Measurements from ENCODE around the gene ZDHHC5. TPM values are rescaled to one million over a fixed set of nuclear protein-coding genes. Genes with fewer than 3 reads are reported as not detected.

Gene ZDHHC5
- total RNA-seq = 22.5 TPM

GRCh38 chr11:57667736-57668433 is at the start of gene ZDHHC5:
TSS of gene ZDHHC5 (plus strand) at chr11:57668114. CDS start at chr11:57673091, 4,977 bp downstream.

GRCh38 chr11:57649826-57650738 is 17.8 kb upstream of the ZDHHC5 start, which contains the start of gene YPEL4:
TSS of gene YPEL4 (minus strand) at chr11:57649912. CDS start at chr11:57647107, 2,805 bp downstream.

GRCh38 chr11:57657194-57658022 is 10.5 kb upstream of the ZDHHC5 start, which contains the start of gene CLP1:
TSS of gene CLP1 (plus strand) at chr11:57657762. CDS start at chr11:57659477, 1,715 bp downstream.

GRCh38 chr11:57711414-57712255 is 43.7 kb downstream of the ZDHHC5 start, which contains the start of gene MED19:
TSS of gene MED19 (minus strand) at chr11:57712215. CDS start at chr11:57712179, 36 bp downstream.

GRCh38 chr11:57712256-57713150 is 44.6 kb downstream of the ZDHHC5 start, which contains the start of gene TMX2:
TSS of gene TMX2 (plus strand) at chr11:57712593. CDS start at chr11:57712619, 26 bp downstream.

GRCh38 chr11:57741132-57742086 is 73.5 kb downstream of the ZDHHC5 start, which contains the start of gene SELENOH:
TSS of gene SELENOH (plus strand) at chr11:57741491. CDS start at chr11:57741596, 105 bp downstream.

Small RNAs within 50 kb of the gene (small RNA-seq; reads per million reads assigned to genes)
- gene MIR130A (ENCODE audit: low replicate concordance) (417 reads per million, percentile 97 among the genes with 10 or more reads in this experiment), gene TMX2-CTNND1 (ENCODE audit: low replicate concordance) (not detected)

Other genes with a start within 250 kb of the ZDHHC5 start
- gene SLC43A3, start 241.0 kb upstream of the ZDHHC5 start, total RNA-seq = 19.1 TPM
- 1.6 TPM for gene RTN4RL2, start 207.6 kb upstream of the ZDHHC5 start, total RNA-seq
- 2.2 TPM for gene SLC43A1, start 152.4 kb upstream of the ZDHHC5 start, total RNA-seq
- 17.8 TPM for gene TIMM10, start 137.4 kb upstream of the ZDHHC5 start, total RNA-seq
- not detected for gene SMTNL1, start 130.5 kb upstream of the ZDHHC5 start, total RNA-seq
- gene UBE2L6, start 100.4 kb upstream of the ZDHHC5 start, total RNA-seq = 61.7 TPM
- gene SERPING1, start 70.4 kb upstream of the ZDHHC5 start, total RNA-seq = 15.0 TPM
- 5.6 TPM for gene YPEL4, start 18.2 kb upstream of the ZDHHC5 start, total RNA-seq
- gene CLP1, start 10.4 kb upstream of the ZDHHC5 start, total RNA-seq = 11.0 TPM
- gene MED19, start 44.1 kb downstream of the ZDHHC5 start, total RNA-seq = 33.2 TPM
- 65.7 TPM for gene TMX2, start 44.5 kb downstream of the ZDHHC5 start, total RNA-seq
- 42.9 TPM for gene SELENOH, start 73.4 kb downstream of the ZDHHC5 start, total RNA-seq
- not detected for gene BTBD18, start 83.7 kb downstream of the ZDHHC5 start, total RNA-seq
- gene CTNND1, start 93.7 kb downstream of the ZDHHC5 start, total RNA-seq = 201 TPM

Data from parietal lobe (tissue), 2 donors.